ENCODE data around the gene CEP85L.

CEP85L gene

GRCh38 chr6:118638288-118638687 lies 13.1 kb downstream of the CEP85L start:
- Histone ChIP-seq H3K36me3 (peaks cover 0 to 10% (median 0%) of the 10 kb centered on the region in 11 experiments; a peak in 3 of 22 replicates), H3K9me3 (replicated peaks in 1 of 11) (peaks cover 0 to 8% (median 4%) of the 10 kb centered on the region in 11 experiments; a peak in 5 of 22 replicates), H4K20me1 (peaks cover 0 to 100% (median 5%) of the 10 kb centered on the region in 11 experiments; a peak in 10 of 22 replicates), H3K27me3 (no peaks in the 10 kb centered on the region), H3K4me1 (peaks cover 0 to 28% (median 0%) of the 10 kb centered on the region in 10 experiments; a peak in 3 of 20 replicates), H3K27ac (no peak overlapping the region), H3K4me2 (peak overlapping the region in 1 of 11 experiments; percentile 7; a peak in 1 of 22 replicates), H3K4me3 (no peak overlapping the region), H3K9ac (no peak overlapping the region)
- no peak for TF ChIP-seq Cebpa-rat (IDR thresholded peaks at IDR 0.05)

- Histone ChIP-seq H3K4me2 (no peak overlapping the region), H3K27ac (no peak overlapping the region), H4K20me1 (peaks cover 0 to 99% (median 5%) of the 10 kb centered on the region in 11 experiments; a peak in 10 of 22 replicates), H3K27me3 (no peaks in the 10 kb centered on the region), H3K4me1 (peaks cover 0 to 28% (median 0%) of the 10 kb centered on the region in 10 experiments; a peak in 3 of 20 replicates), H3K9ac (no peak overlapping the region), H3K4me3 (no peak overlapping the region), H3K9me3 (replicated peaks in 1 of 11) (peaks cover 0 to 8% (median 4%) of the 10 kb centered on the region in 11 experiments; a peak in 6 of 22 replicates), H3K36me3 (peaks cover 0 to 30% (median 0%) of the 10 kb centered on the region in 11 experiments; a peak in 8 of 22 replicates)
- TF ChIP-seq Cebpa-rat (IDR thresholded peaks at IDR 0.05): no peak
Observed at GRCh38 chr6:118635909-118636735, 15.3 kb downstream of the CEP85L start.

- TF ChIP-seq Cebpa-rat (IDR thresholded peaks at IDR 0.05): no peak
- H3K9me3 ChIP-seq (replicated peaks in 1 of 11): peaks cover under 1 to 17% (median 8%) of the 10 kb centered on the region in 11 experiments; a peak in 10 of 22 replicates
- H3K9ac ChIP-seq: no peak overlapping the region
- H3K27me3 ChIP-seq: no peaks in the 10 kb centered on the region
- no peak overlapping the region for H3K27ac ChIP-seq
- H3K4me2 ChIP-seq: no peak overlapping the region
- H3K4me1 ChIP-seq: no peaks in the 10 kb centered on the region
- no peak overlapping the region for H3K4me3 ChIP-seq
- peaks cover 0 to 99% (median 0%) of the 10 kb centered on the region in 11 experiments; a peak in 6 of 22 replicates for H4K20me1 ChIP-seq
- peaks cover 4 to 67% (median 17%) of the 10 kb centered on the region in 11 experiments; a peak in 15 of 22 replicates for H3K36me3 ChIP-seq
Observed at GRCh38 chr6:118632359-118632758, 19.0 kb downstream of the CEP85L start.

- Histone ChIP-seq H3K4me3 (no peak overlapping the region), H3K36me3 (peaks cover 7 to 75% (median 25%) of the 10 kb centered on the region in 11 experiments; a peak in 20 of 22 replicates), H3K27ac (no peak overlapping the region), H3K4me1 (no peaks in the 10 kb centered on the region), H4K20me1 (peaks cover 0 to 99% (median 0%) of the 10 kb centered on the region in 11 experiments; a peak in 6 of 22 replicates), H3K9me3 (replicated peaks in 1 of 11) (peaks cover 13 to 24% (median 19%) of the 10 kb centered on the region in 11 experiments; a peak in 21 of 22 replicates), H3K27me3 (no peaks in the 10 kb centered on the region), H3K9ac (no peak overlapping the region), H3K4me2 (no peak overlapping the region)
- TF ChIP-seq Cebpa-rat (IDR thresholded peaks at IDR 0.05): no peak
Observed at GRCh38 chr6:118630923-118631322, 20.5 kb downstream of the CEP85L start.

- H3K9ac ChIP-seq: no peak overlapping the region
- TF ChIP-seq Cebpa-rat (IDR thresholded peaks at IDR 0.05): no peak
Observed at GRCh38 chr6:118630067-118630466, 21.3 kb downstream of the CEP85L start.

GRCh38 chr6:118627724-118628123 lies 23.7 kb downstream of the CEP85L start:
- Histone ChIP-seq H3K4me3 (no peak overlapping the region), H3K4me1 (peaks cover 0 to 13% (median 0%) of the 10 kb centered on the region in 10 experiments; a peak in 4 of 20 replicates), H3K9ac (no peak overlapping the region), H4K20me1 (peaks cover 0 to 100% (median 0%) of the 10 kb centered on the region in 11 experiments; a peak in 7 of 22 replicates), H3K9me3 (replicated peaks in 1 of 11) (peaks cover 20 to 40% (median 26%) of the 10 kb centered on the region in 11 experiments; a peak in 21 of 22 replicates), H3K27ac (no peak overlapping the region), H3K4me2 (no peak overlapping the region), H3K36me3 (peaks cover 7 to 90% (median 28%) of the 10 kb centered on the region in 11 experiments; a peak in 20 of 22 replicates), H3K27me3 (no peaks in the 10 kb centered on the region)
- no peak for TF ChIP-seq Cebpa-rat (IDR thresholded peaks at IDR 0.05)

More at GRCh38 chr6:118630067-118630466, 21.3 kb downstream of the CEP85L start:
- Histone ChIP-seq H3K27me3 (no peaks in the 10 kb centered on the region), H4K20me1 (peaks cover 0 to 99% (median 0%) of the 10 kb centered on the region in 11 experiments; a peak in 7 of 22 replicates), H3K9me3 (replicated peaks in 1 of 11) (peaks cover 20 to 32% (median 26%) of the 10 kb centered on the region in 11 experiments; a peak in 21 of 22 replicates), H3K4me1 (no peaks in the 10 kb centered on the region), H3K36me3 (peaks cover 7 to 82% (median 27%) of the 10 kb centered on the region in 11 experiments; a peak in 20 of 22 replicates), H3K4me3 (no peak overlapping the region), H3K4me2 (no peak overlapping the region), H3K27ac (no peak overlapping the region)

GRCh38 chr6:118625833-118626232 lies 25.6 kb downstream of the CEP85L start:
- peak overlapping the region in 1 of 10 experiments; percentile 24; a peak in 1 of 20 replicates for H3K4me3 ChIP-seq
- H4K20me1 ChIP-seq: peaks cover 0 to 100% (median 0%) of the 10 kb centered on the region in 11 experiments; a peak in 7 of 22 replicates
- H3K9ac ChIP-seq: no peak overlapping the region
- H3K27me3 ChIP-seq: no peaks in the 10 kb centered on the region
- TF ChIP-seq Cebpa-rat (IDR thresholded peaks at IDR 0.05): no peak
- H3K4me1 ChIP-seq: peaks cover 0 to 29% (median 0%) of the 10 kb centered on the region in 10 experiments; a peak in 4 of 20 replicates
- peaks cover 7 to 79% (median 25%) of the 10 kb centered on the region in 11 experiments; a peak in 20 of 22 replicates for H3K36me3 ChIP-seq
- H3K27ac ChIP-seq: no peak overlapping the region
- peaks cover 20 to 43% (median 30%) of the 10 kb centered on the region in 11 experiments; a peak in 21 of 22 replicates for H3K9me3 ChIP-seq (replicated peaks in 1 of 11)
- H3K4me2 ChIP-seq: no peak overlapping the region

- Histone ChIP-seq H3K36me3 (peaks cover 0 to 44% (median 18%) of the 10 kb centered on the region in 11 experiments; a peak in 16 of 22 replicates), H3K4me3 (no peak overlapping the region), H3K27ac (no peak overlapping the region), H4K20me1 (peaks cover 0 to 100% (median 0%) of the 10 kb centered on the region in 11 experiments; a peak in 8 of 22 replicates), H3K9ac (no peak overlapping the region), H3K4me2 (0 out of 22 replicates have a peak overlapping the region, but pooled peaks of 1 of the 11 experiments have one; percentile 22), H3K4me1 (peaks cover 0 to 37% (median 0%) of the 10 kb centered on the region in 10 experiments; a peak in 4 of 20 replicates), H3K9me3 (replicated peaks in 1 of 11) (peaks cover 15 to 40% (median 25%) of the 10 kb centered on the region in 11 experiments; a peak in 21 of 22 replicates), H3K27me3 (no peaks in the 10 kb centered on the region)
- no peak for TF ChIP-seq Cebpa-rat (IDR thresholded peaks at IDR 0.05)
Observed at GRCh38 chr6:118621799-118622470, 29.5 kb downstream of the CEP85L start.

Measured in BLaER1 treated with 17β-estradiol and CSF1 and Interleukin-3, amounts not matched to agents 10 nM and 100 nM (cell line).